ENCODE data around the gene INTS6. TPM values are rescaled to one million over a fixed set of nuclear protein-coding genes. Genes with fewer than 3 reads are reported as not detected.

The INTS6 gene
- total and polyA plus RNA-seq, 2 experiments from 2014 or later: 18.2 to 59.4 TPM

GRCh38 chr13:51412431-51412830 is 40.4 kb downstream of the INTS6 start:
- TF ChIP-seq EZH2phosphoT487 (IDR thresholded peaks at IDR 0.05; ENCODE audit: insufficient read depth, low read depth) (no peak), EZH2 (IDR thresholded peaks at IDR 0.05; ENCODE audit: insufficient read depth, poor library complexity, severe bottlenecking) (no peak)
- H3K4me2 ChIP-seq (ENCODE audit: unreplicated experiment): no peak overlapping the region
- no peaks in the 10 kb centered on the region for H3K9me2 ChIP-seq (ENCODE audit: insufficient read depth)
- H3K9ac ChIP-seq: no peak overlapping the region
- peaks cover 100% of the 10 kb centered on the region for H3K79me2 ChIP-seq (ENCODE audit: insufficient read depth)
- H3K4me3 ChIP-seq: no peak overlapping the region
- H3K27me3 ChIP-seq (replicated peaks; ENCODE audit: insufficient read depth): no peaks in the 10 kb centered on the region
- WGBS, 2 experiments (ENCODE audit: low coverage in 1 of 2, low lambda C conversion rate in 2 of 2, missing lambda C conversion rate in 2 of 2): 94 to 98% methylated on average over 3 of the region's 3 CpGs
- peaks cover 42% of the 10 kb centered on the region for H3K36me3 ChIP-seq (ENCODE audit: low read depth)
- no peaks in the 10 kb centered on the region; the same call in none of the 2 replicates for H4K20me1 ChIP-seq (ENCODE audit: insufficient read depth)
- no peak overlapping the region for H3K27ac ChIP-seq
- in situ Hi-C loops (cut with MboI): no loop called here
- H3F3A ChIP-seq (ENCODE audit: insufficient read depth): peaks cover 17% of the 10 kb centered on the region; the same call in 1 of the 2 replicates
- no peaks in the 10 kb centered on the region for H3K4me1 ChIP-seq (ENCODE audit: insufficient read depth)
- no peak for DNase-seq
- no peak overlapping the region for H2AFZ ChIP-seq
- no peaks in the 10 kb centered on the region for H3K9me3 ChIP-seq (ENCODE audit: low read depth)

GRCh38 chr13:51405176-51405575 is 47.7 kb downstream of the INTS6 start:
- peaks cover 18% of the 10 kb centered on the region; the same call in 1 of the 2 replicates for H3F3A ChIP-seq (ENCODE audit: insufficient read depth)
- no peaks in the 10 kb centered on the region for H3K4me1 ChIP-seq (ENCODE audit: insufficient read depth)
- H3K9ac ChIP-seq: no peak overlapping the region
- TF ChIP-seq EZH2 (IDR thresholded peaks at IDR 0.05; ENCODE audit: insufficient read depth, poor library complexity, severe bottlenecking) (no peak), EZH2phosphoT487 (IDR thresholded peaks at IDR 0.05; ENCODE audit: insufficient read depth, low read depth) (no peak)
- peaks cover 100% of the 10 kb centered on the region for H3K79me2 ChIP-seq (ENCODE audit: insufficient read depth)
- no peak overlapping the region for H3K4me3 ChIP-seq
- peaks cover 15% of the 10 kb centered on the region; the same call in 1 of the 2 replicates for H3K36me3 ChIP-seq (ENCODE audit: low read depth)
- H3K27me3 ChIP-seq (replicated peaks; ENCODE audit: insufficient read depth): no peaks in the 10 kb centered on the region
- H3K9me3 ChIP-seq (ENCODE audit: low read depth): no peaks in the 10 kb centered on the region
- no peak overlapping the region for H2AFZ ChIP-seq
- DNase-seq: no peak
- H3K9me2 ChIP-seq (ENCODE audit: insufficient read depth): no peaks in the 10 kb centered on the region
- in situ Hi-C loops (cut with MboI): no loop called here
- H4K20me1 ChIP-seq (ENCODE audit: insufficient read depth): no peaks in the 10 kb centered on the region; the same call in none of the 2 replicates
- no peak overlapping the region for H3K4me2 ChIP-seq (ENCODE audit: unreplicated experiment)
- 72 to 82% methylated on average over 2 of the region's 2 CpGs for WGBS, 2 experiments (ENCODE audit: low coverage in 1 of 2, low lambda C conversion rate in 2 of 2, missing lambda C conversion rate in 2 of 2)
- H3K27ac ChIP-seq: no peak overlapping the region

GRCh38 chr13:51397262-51397941 is 55.4 kb downstream of the INTS6 start:
- H3F3A ChIP-seq (ENCODE audit: insufficient read depth): peaks cover 50% of the 10 kb centered on the region
- H3K36me3 ChIP-seq (ENCODE audit: low read depth): peaks cover 11% of the 10 kb centered on the region
- TF ChIP-seq EZH2phosphoT487 (IDR thresholded peaks at IDR 0.05; ENCODE audit: insufficient read depth, low read depth) (no peak), EZH2 (IDR thresholded peaks at IDR 0.05; ENCODE audit: insufficient read depth, poor library complexity, severe bottlenecking) (no peak)
- peaks cover 28% of the 10 kb centered on the region for H3K4me1 ChIP-seq (ENCODE audit: insufficient read depth)
- no peaks in the 10 kb centered on the region for H3K9me3 ChIP-seq (ENCODE audit: low read depth)
- H3K27ac ChIP-seq: peak overlapping the region; percentile 87
- peak overlapping the region; percentile 51 for H3K4me2 ChIP-seq (ENCODE audit: unreplicated experiment)
- H3K9me2 ChIP-seq (ENCODE audit: insufficient read depth): no peaks in the 10 kb centered on the region
- peak overlapping the region; percentile 9; the same call in 1 of the 2 replicates for H3K4me3 ChIP-seq
- DNase-seq: peak; percentile 91
- peak overlapping the region; percentile 54 for H3K9ac ChIP-seq
- no peaks in the 10 kb centered on the region for H3K27me3 ChIP-seq (replicated peaks; ENCODE audit: insufficient read depth)
- peaks cover 93% of the 10 kb centered on the region for H3K79me2 ChIP-seq (ENCODE audit: insufficient read depth)
- in situ Hi-C loops (cut with MboI): no loop called here
- H2AFZ ChIP-seq: no peak overlapping the region
- 19 to 25% methylated on average over 6 of the region's 6 CpGs for WGBS, 2 experiments (ENCODE audit: low coverage in 1 of 2, low lambda C conversion rate in 2 of 2, missing lambda C conversion rate in 2 of 2)
- no peaks in the 10 kb centered on the region for H4K20me1 ChIP-seq (ENCODE audit: insufficient read depth)

- H2AFZ ChIP-seq: no peak overlapping the region
- H3K4me2 ChIP-seq (ENCODE audit: unreplicated experiment): peak overlapping the region; percentile 51
- H3K4me3 ChIP-seq: peak overlapping the region; percentile 9; the same call in 1 of the 2 replicates
- peaks cover 7% of the 10 kb centered on the region for H3K36me3 ChIP-seq (ENCODE audit: low read depth)
- peaks cover 93% of the 10 kb centered on the region for H3K79me2 ChIP-seq (ENCODE audit: insufficient read depth)
- peak overlapping the region; percentile 87 for H3K27ac ChIP-seq
- in situ Hi-C loops (cut with MboI): no loop called here
- H3K27me3 ChIP-seq (replicated peaks; ENCODE audit: insufficient read depth): no peaks in the 10 kb centered on the region
- H3K9ac ChIP-seq: peak overlapping the region; percentile 54
- 70 to 74% methylated on average over 2 of the region's 2 CpGs for WGBS, 2 experiments (ENCODE audit: low coverage in 1 of 2, low lambda C conversion rate in 2 of 2, missing lambda C conversion rate in 2 of 2)
- no peaks in the 10 kb centered on the region for H3K9me2 ChIP-seq (ENCODE audit: insufficient read depth)
- H3F3A ChIP-seq (ENCODE audit: insufficient read depth): peaks cover 45% of the 10 kb centered on the region
- TF ChIP-seq EZH2 (IDR thresholded peaks at IDR 0.05; ENCODE audit: insufficient read depth, poor library complexity, severe bottlenecking): no peak
- TF ChIP-seq EZH2phosphoT487 (IDR thresholded peaks at IDR 0.05; ENCODE audit: insufficient read depth, low read depth): no peak
- peaks cover 28% of the 10 kb centered on the region for H3K4me1 ChIP-seq (ENCODE audit: insufficient read depth)
- no peaks in the 10 kb centered on the region for H4K20me1 ChIP-seq (ENCODE audit: insufficient read depth)
- DNase-seq: peak; percentile 65
- no peaks in the 10 kb centered on the region for H3K9me3 ChIP-seq (ENCODE audit: low read depth)
These were observed 56.5 kb downstream of the INTS6 start for GRCh38 chr13:51396352-51396751.
